SK-N-SH (cell line): ENCODE measurements around the gene GCC1. TPM values are rescaled to one million over a fixed set of nuclear protein-coding genes. Genes with fewer than 3 reads are reported as not detected.
A peak's percentile ranks its signal among the peaks of the same experiment; 100 is the strongest.

Experiments used
- CTCF ChIA-PET: fragments of 300-600, 350-600 bp; formaldehyde crosslinking; extraction: SDS; loops from one replicate; lab custom pipeline; 2021; lab: Yijun Ruan, JAX
- POLR2A ChIA-PET: fragments of 350-600 bp; sonication (Branson Sonifier 250); formaldehyde crosslinking; extraction: SDS; loops from one replicate; lab custom pipeline; 2020; ENCODE audit warnings: antibody characterized with exemption, inconsistent platforms; lab: Yijun Ruan, JAX
- DNase-seq: peaks from one replicate; pipeline ENCODE4 v3.0.0; 2012
- H2AFZ ChIP-seq: fragments of 200-600 bp; sonication (generic); 2 replicates; pipeline ENCODE4 v1.8.1; 2016; ENCODE audit warnings: antibody characterized with exemption, mild to moderate bottlenecking, low read depth
- H3F3A ChIP-seq: fragments of 200-600 bp; sonication (generic); replicated peaks from 2 replicates; pipeline ENCODE3; 2016; ENCODE audit warnings: antibody characterized with exemption, mild to moderate bottlenecking; ENCODE audit not compliant: insufficient read depth
- H3K27ac ChIP-seq, 2 experiments: fragments of 200-500 bp in 1 of 2; fragments of 200-600 bp in 1 of 2; sonication (Bioruptor generic) in 1 of 2; sonication (generic), shearing (Covaris generic) in 1 of 2; 2 replicates each; pipeline versions ENCODE4 v1.5.1 to v1.6.1; 2014 to 2016; ENCODE audit warnings: low read depth in 2 of 2, inconsistent platforms in 1 of 2, low read length in 1 of 2, mild to moderate bottlenecking in 1 of 2, mixed read lengths in 1 of 2
- H3K27me3 ChIP-seq: fragments of 200-600 bp; sonication (generic), shearing (Covaris generic); 2 replicates; pipeline ENCODE4 v1.6.1; 2016; ENCODE audit warnings: mixed run types; ENCODE audit not compliant: insufficient read depth
- H3K36me3 ChIP-seq, 2 experiments: fragments of 200-500 bp in 1 of 2; fragments of 200-600 bp in 1 of 2; sonication (Bioruptor generic) in 1 of 2; sonication (generic) in 1 of 2; replicated peaks in 1 of 2; 2 replicates each; pipeline versions ENCODE3 to v1.5.1; 2014 to 2016; ENCODE audit warnings: low read length in 1 of 2, mild to moderate bottlenecking in 1 of 2; ENCODE audit not compliant: insufficient read depth in 2 of 2, control insufficient read depth in 1 of 2
- H3K4me1 ChIP-seq, 2 experiments: fragments of 200-500 bp in 1 of 2; fragments of 200-600 bp in 1 of 2; sonication (Bioruptor generic) in 1 of 2; sonication (generic), shearing (Covaris generic) in 1 of 2; 2 replicates each; pipeline versions ENCODE4 v1.5.1 to v1.6.1; 2014 to 2016; ENCODE audit warnings: low read depth in 1 of 2, low read length in 1 of 2, mixed run types in 1 of 2; ENCODE audit not compliant: insufficient read depth in 2 of 2, control insufficient read depth in 1 of 2
- H3K4me2 ChIP-seq: fragments of 200-600 bp; sonication (generic), shearing (Covaris generic); 2 replicates; pipeline ENCODE4 v1.6.1; 2017; ENCODE audit warnings: mixed run types
- H3K4me3 ChIP-seq, 2 experiments: fragments of 200-500 bp in 1 of 2; fragments of 200-600 bp in 1 of 2; sonication (Bioruptor generic) in 1 of 2; sonication (generic), shearing (Covaris generic) in 1 of 2; 2 replicates each; pipeline versions ENCODE4 v1.5.1 to v1.8.1; 2014 to 2016; ENCODE audit warnings: low read depth in 2 of 2, inconsistent platforms in 1 of 2, low read length in 1 of 2, mild to moderate bottlenecking in 1 of 2, mixed read lengths in 1 of 2, moderate library complexity in 1 of 2
- H3K79me2 ChIP-seq: fragments of 200-600 bp; sonication (generic); 2 replicates; pipeline ENCODE4 v1.8.1; 2017; ENCODE audit warnings: mild to moderate bottlenecking; ENCODE audit not compliant: insufficient read depth
- H3K9ac ChIP-seq: fragments of 200-600 bp; sonication (generic); 2 replicates; pipeline ENCODE4 v1.6.1; 2017; ENCODE audit warnings: mixed run types
- H3K9me2 ChIP-seq: fragments of 200-600 bp; sonication (generic); 2 replicates; pipeline ENCODE4 v1.6.1; 2017; ENCODE audit warnings: mixed run types
- H3K9me3 ChIP-seq: fragments of 200-600 bp; sonication (generic); 2 replicates; pipeline ENCODE4 v1.6.1; 2017; ENCODE audit warnings: mixed run types, mild to moderate bottlenecking, moderate library complexity
- H4K20me1 ChIP-seq: fragments of 200-600 bp; sonication (generic); 2 replicates; pipeline ENCODE4 v1.6.1; 2017; ENCODE audit warnings: mild to moderate bottlenecking, mixed run types; ENCODE audit not compliant: insufficient read depth
- CHD2 ChIP-seq: fragments of 150-350 bp; IDR thresholded peaks from 2 replicates; pipeline ENCODE4 v1.6.1; 2018; ENCODE audit warnings: low read length; ENCODE audit not compliant: partially characterized antibody
- CTCF ChIP-seq: fragments of 200-600 bp; sonication (generic); IDR thresholded peaks from 2 replicates; pipeline ENCODE4 v1.6.1; 2017; ENCODE audit warnings: antibody characterized with exemption, mild to moderate bottlenecking, moderate library complexity
- ELF1 ChIP-seq: IDR thresholded peaks from 2 replicates; pipeline ENCODE4 v1.4.0; 2012
- EP300 ChIP-seq, 2 experiments: IDR thresholded peaks; 2 replicates each; pipeline versions ENCODE4 v1.4.0 to v1.6.1; 2012; ENCODE audit warnings: borderline replicate concordance in 1 of 2, low read depth in 1 of 2, low read length in 1 of 2
- FOXM1 ChIP-seq: IDR thresholded peaks from 2 replicates; pipeline ENCODE4 v1.4.0; 2012; ENCODE audit warnings: low read depth, mild to moderate bottlenecking
- JUND ChIP-seq: IDR thresholded peaks from 2 replicates; pipeline ENCODE4 v1.4.0; 2012
- MAX ChIP-seq: IDR thresholded peaks from 2 replicates; pipeline ENCODE4 v1.4.0; 2012; ENCODE audit warnings: low read depth
- MEF2A ChIP-seq: IDR thresholded peaks from 2 replicates; pipeline ENCODE4 v1.4.0; 2012; ENCODE audit warnings: low read depth, borderline replicate concordance
- NFIC ChIP-seq: IDR thresholded peaks from 2 replicates; pipeline ENCODE4 v1.4.0; 2012; ENCODE audit warnings: borderline replicate concordance
- RAD21 ChIP-seq: IDR thresholded peaks from 2 replicates; pipeline ENCODE4 v1.6.1; 2012; ENCODE audit warnings: mild to moderate bottlenecking, low read length
- RCOR1 ChIP-seq: fragments of 150-350 bp; IDR thresholded peaks from 2 replicates; pipeline ENCODE4 v1.6.1; 2017; ENCODE audit warnings: antibody characterized with exemption, low read length
- RFX5 ChIP-seq: IDR thresholded peaks from 2 replicates; pipeline ENCODE4 v1.6.1; 2012; ENCODE audit warnings: mild to moderate bottlenecking, improper control_type of control experiment, low read length
- RXRA ChIP-seq: IDR thresholded peaks from 2 replicates; pipeline ENCODE4 v1.4.0; 2012; ENCODE audit warnings: low read depth, mild to moderate bottlenecking, borderline replicate concordance
- TAF1 ChIP-seq: IDR thresholded peaks from 2 replicates; pipeline ENCODE4 v1.6.1; 2012; ENCODE audit warnings: low read depth, mild to moderate bottlenecking, low read length, moderate library complexity, borderline replicate concordance
- TCF12 ChIP-seq: IDR thresholded peaks from 2 replicates; pipeline ENCODE4 v1.4.0; 2012
- USF1 ChIP-seq: IDR thresholded peaks from 2 replicates; pipeline ENCODE4 v1.4.0; 2012; ENCODE audit warnings: low read depth, borderline replicate concordance
- WGBS: methylation state at CpG from one replicate; pipeline ENCODE4 v1.1.6; 2017; ENCODE audit warnings: low lambda C conversion rate; 5-methylcytosine and 5-hydroxymethylcytosine counted together
- polyA plus RNA-seq, 3 experiments: library from polyadenylated mRNA; depleted of rRNA; stranded (reverse); fragments of >200 nt; gene quantifications; 2 replicates each; pipeline ENCODE4 v1.2.3, GENCODE V29; 2012
- TF ChIP-seq, protein P1 (sequence below): IDR thresholded peaks from 2 replicates; pipeline ENCODE4 v1.6.1; 2012; ENCODE audit warnings: mild to moderate bottlenecking, low read depth, low read length, moderate library complexity

The GCC1 gene
- polyA plus RNA-seq, 1 of the 3 experiments (the other 2 are of a cell fraction) = 8.4 TPM

DNA sequence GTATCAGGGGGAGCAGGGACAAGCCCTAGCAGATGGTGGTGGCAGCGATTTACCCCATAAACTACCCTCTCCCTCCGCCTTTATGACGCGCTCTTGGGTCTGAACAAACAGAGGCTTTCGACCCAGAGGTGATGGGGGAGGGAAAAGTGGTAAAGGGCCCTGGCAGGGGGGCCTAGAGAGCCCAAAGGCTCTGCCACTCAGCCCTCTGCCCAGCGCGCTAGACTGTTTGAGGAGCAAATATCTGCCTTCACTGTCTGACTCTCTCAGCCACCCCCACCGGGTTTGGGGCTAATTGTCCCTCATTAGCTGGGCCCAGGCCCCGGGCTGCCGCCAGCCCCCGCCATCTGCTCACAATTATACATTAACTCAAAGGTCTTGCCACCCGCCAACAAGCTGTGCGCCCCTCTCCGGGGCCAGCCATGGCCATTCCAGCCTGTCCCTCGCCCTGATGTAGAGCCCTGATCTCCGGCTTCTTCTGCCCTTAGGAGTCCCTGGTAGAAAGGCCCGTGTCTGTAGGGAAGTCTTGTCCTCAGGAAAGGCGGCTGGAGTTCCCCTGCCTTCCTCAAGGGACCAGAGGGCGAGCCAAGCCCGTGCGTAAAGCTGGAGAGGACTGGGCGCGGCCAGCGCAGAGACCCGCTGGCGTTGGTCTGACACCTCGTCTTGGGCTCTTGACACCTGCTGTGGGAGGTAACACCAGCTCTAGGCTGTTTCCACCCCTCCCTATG is 34.4 kb upstream of the GCC1 start:
- TF ChIP-seq RXRA (no peak), RAD21 (no peak), TCF12 (no peak), JUND (no peak), CTCF (no peak), TAF1 (no peak), MAX (no peak), ELF1 (no peak), RFX5 (no peak)
- TF ChIP-seq, protein P1, sequence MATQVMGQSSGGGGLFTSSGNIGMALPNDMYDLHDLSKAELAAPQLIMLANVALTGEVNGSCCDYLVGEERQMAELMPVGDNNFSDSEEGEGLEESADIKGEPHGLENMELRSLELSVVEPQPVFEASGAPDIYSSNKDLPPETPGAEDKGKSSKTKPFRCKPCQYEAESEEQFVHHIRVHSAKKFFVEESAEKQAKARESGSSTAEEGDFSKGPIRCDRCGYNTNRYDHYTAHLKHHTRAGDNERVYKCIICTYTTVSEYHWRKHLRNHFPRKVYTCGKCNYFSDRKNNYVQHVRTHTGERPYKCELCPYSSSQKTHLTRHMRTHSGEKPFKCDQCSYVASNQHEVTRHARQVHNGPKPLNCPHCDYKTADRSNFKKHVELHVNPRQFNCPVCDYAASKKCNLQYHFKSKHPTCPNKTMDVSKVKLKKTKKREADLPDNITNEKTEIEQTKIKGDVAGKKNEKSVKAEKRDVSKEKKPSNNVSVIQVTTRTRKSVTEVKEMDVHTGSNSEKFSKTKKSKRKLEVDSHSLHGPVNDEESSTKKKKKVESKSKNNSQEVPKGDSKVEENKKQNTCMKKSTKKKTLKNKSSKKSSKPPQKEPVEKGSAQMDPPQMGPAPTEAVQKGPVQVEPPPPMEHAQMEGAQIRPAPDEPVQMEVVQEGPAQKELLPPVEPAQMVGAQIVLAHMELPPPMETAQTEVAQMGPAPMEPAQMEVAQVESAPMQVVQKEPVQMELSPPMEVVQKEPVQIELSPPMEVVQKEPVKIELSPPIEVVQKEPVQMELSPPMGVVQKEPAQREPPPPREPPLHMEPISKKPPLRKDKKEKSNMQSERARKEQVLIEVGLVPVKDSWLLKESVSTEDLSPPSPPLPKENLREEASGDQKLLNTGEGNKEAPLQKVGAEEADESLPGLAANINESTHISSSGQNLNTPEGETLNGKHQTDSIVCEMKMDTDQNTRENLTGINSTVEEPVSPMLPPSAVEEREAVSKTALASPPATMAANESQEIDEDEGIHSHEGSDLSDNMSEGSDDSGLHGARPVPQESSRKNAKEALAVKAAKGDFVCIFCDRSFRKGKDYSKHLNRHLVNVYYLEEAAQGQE = no peak
- Histone ChIP-seq H3K27ac (no peak overlapping the region), H3K79me2 (no peaks in the 10 kb centered on the region), H3K36me3 (no peaks in the 10 kb centered on the region), H3K9me3 (0 out of 2 replicates have a peak, but pooled peaks cover 3% of the 10 kb centered on the region), H3K27me3 (peaks cover 73% of the 10 kb centered on the region), H3K4me2 (no peak overlapping the region; the same call in 1 of the 2 replicates), H4K20me1 (no peaks in the 10 kb centered on the region), H3K9ac (no peak overlapping the region), H3F3A (no peaks in the 10 kb centered on the region), H3K4me3 (no peak overlapping the region), H2AFZ (no peak overlapping the region), H3K9me2 (no peaks in the 10 kb centered on the region), H3K4me1 (no peaks in the 10 kb centered on the region; a peak in 1 of 4 replicates)
- ChIA-PET CTCF (interaction anchor here (1.0 to 1.3 kb wide), 3 partner anchors 9 to 31 kb away, joined by 3 to 7 read pairs (median 5); partner anchors contain the start of gene ARF5), POLR2A (no interaction called here)
- peak; percentile 41 for DNase-seq
- 2% methylated on average over 19 of the region's 27 CpGs for WGBS

DNA sequence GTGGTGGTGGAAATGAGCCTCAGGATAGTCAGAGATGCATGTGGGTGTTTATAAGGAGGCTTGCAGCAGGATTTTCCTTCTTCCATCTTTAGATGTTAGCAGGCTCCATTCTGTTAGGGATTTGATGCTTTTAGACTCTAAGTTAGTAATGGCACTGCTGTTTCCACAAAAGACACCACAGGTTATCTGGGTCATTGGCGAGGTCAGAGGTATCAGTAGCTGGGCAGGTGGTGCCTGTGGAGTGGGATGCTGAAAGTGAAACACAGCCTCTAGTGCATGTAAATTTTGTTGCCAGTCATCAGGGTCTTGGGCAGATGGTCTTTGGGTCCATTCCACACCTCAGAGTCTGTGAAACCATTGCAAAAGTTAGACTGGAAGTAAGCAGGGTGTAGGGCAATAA is 33.4 kb upstream of the GCC1 start:
- H4K20me1 ChIP-seq = no peaks in the 10 kb centered on the region
- no peaks in the 10 kb centered on the region for H3F3A ChIP-seq
- peaks cover 84% of the 10 kb centered on the region for H3K27me3 ChIP-seq
- H3K4me2 ChIP-seq = no peak overlapping the region
- DNase-seq = no peak
- H3K9me3 ChIP-seq = 0 out of 2 replicates have a peak, but pooled peaks cover 3% of the 10 kb centered on the region
- no peak overlapping the region for H2AFZ ChIP-seq
- H3K79me2 ChIP-seq = no peaks in the 10 kb centered on the region
- 0% methylated on average over 1 of the region's 1 CpG for WGBS
- H3K4me1 ChIP-seq = no peaks in the 10 kb centered on the region; a peak in 1 of 4 replicates
- no peaks in the 10 kb centered on the region for H3K36me3 ChIP-seq
- no peak overlapping the region for H3K9ac ChIP-seq
- H3K4me3 ChIP-seq = no peak overlapping the region
- no peak overlapping the region for H3K27ac ChIP-seq
- no peaks in the 10 kb centered on the region for H3K9me2 ChIP-seq
- ChIA-PET POLR2A (no interaction called here), CTCF (interaction anchor here (0.9 kb wide), 1 partner anchor 30 kb away, joined by 3 read pairs; the partner anchor contains the start of gene ARF5)
- no peak for TF ChIP-seq MEF2A
- no peak for TF ChIP-seq USF1
- no peak for TF ChIP-seq EP300 (IDR thresholded peaks at IDR 0.05; ENCODE audit: borderline replicate concordance in 1 of 2, low read depth in 1 of 2, low read length in 1 of 2)
- no peak for TF ChIP-seq RAD21
- TF ChIP-seq CHD2 = no peak
- TF ChIP-seq, protein P1 = no peak
- TF ChIP-seq FOXM1 = no peak
- no peak for TF ChIP-seq NFIC
- no peak for TF ChIP-seq RCOR1
